HG03095 (cell line): ENCODE measurements around the gene NABP1.

Source experiments
- ATAC-seq: cut with Tn5 transposase; IDR thresholded peaks from one replicate; pipeline ENCODE4 v1.9.1; 2021; ENCODE audit warnings: moderate library complexity; ENCODE audit not compliant: unreplicated experiment

NABP1 gene

GRCh38 chr2:191646163-191646902, 31.6 kb upstream of the NABP1 start:
- ATAC-seq: no peak

- no peak for ATAC-seq
Observed at GRCh38 chr2:191649519-191649918, 28.4 kb upstream of the NABP1 start.

GRCh38 chr2:191650896-191651773, 26.8 kb upstream of the NABP1 start:
- peak; percentile 99 for ATAC-seq

GRCh38 chr2:191653667-191654391, 24.1 kb upstream of the NABP1 start:
- no peak for ATAC-seq

GRCh38 chr2:191656391-191656790, 21.5 kb upstream of the NABP1 start:
- no peak for ATAC-seq

GRCh38 chr2:191656792-191657191, 21.1 kb upstream of the NABP1 start:
- ATAC-seq: no peak

GRCh38 chr2:191657977-191658376, 20.0 kb upstream of the NABP1 start:
- ATAC-seq: no peak

- no peak for ATAC-seq
Observed at GRCh38 chr2:191659198-191659597, 18.7 kb upstream of the NABP1 start.

- ATAC-seq: no peak
Observed at GRCh38 chr2:191660575-191660974, 17.4 kb upstream of the NABP1 start.

GRCh38 chr2:191661097-191661924, 16.6 kb upstream of the NABP1 start:
- no peak for ATAC-seq

- ATAC-seq: no peak
Observed at GRCh38 chr2:191664823-191665677, 12.9 kb upstream of the NABP1 start.

GRCh38 chr2:191666226-191666625, 11.7 kb upstream of the NABP1 start:
- no peak for ATAC-seq

- ATAC-seq: peak; percentile 67
Observed at GRCh38 chr2:191666732-191667131, 11.2 kb upstream of the NABP1 start.

- peak; percentile 49 for ATAC-seq
Observed at GRCh38 chr2:191670076-191670475, 7.9 kb upstream of the NABP1 start.

- ATAC-seq: no peak
Observed at GRCh38 chr2:191670787-191671186, 7.1 kb upstream of the NABP1 start.

GRCh38 chr2:191675807-191676721, 1.9 kb upstream of the NABP1 start:
- peak; percentile 54 for ATAC-seq

GRCh38 chr2:191676790-191677645, 918 bp upstream of the NABP1 start:
- peak; percentile 21 for ATAC-seq
